Kidney epithelial cell (primary cell): ENCODE results near the gene ECE1. TPM values are rescaled to one million over a fixed set of nuclear protein-coding genes. Genes with fewer than 3 reads are reported as not detected.

Experiments used
- DNase-seq: peaks from one replicate; pipeline ENCODE4 v3.0.0-alpha.2; 2010; ENCODE audit warnings: low read depth
- H3K27me3 ChIP-seq: 2 replicates; pipeline ENCODE4 v1.6.0; 2011; ENCODE audit warnings: low read length; ENCODE audit not compliant: control insufficient read depth, insufficient read depth
- H3K36me3 ChIP-seq: 2 replicates; pipeline ENCODE4 v1.5.1; 2011; ENCODE audit warnings: low read length; ENCODE audit not compliant: control insufficient read depth, insufficient read depth
- H3K4me3 ChIP-seq: 2 replicates; pipeline ENCODE4 v1.5.1; 2011; ENCODE audit warnings: low read depth, mild to moderate bottlenecking, control low read depth, low read length
- CTCF ChIP-seq: IDR thresholded peaks from 2 replicates; pipeline ENCODE4 v1.5.1; 2011; ENCODE audit warnings: mild to moderate bottlenecking, moderate library complexity, low read length, control low read depth, inconsistent platforms; ENCODE audit not compliant: insufficient read depth, poor library complexity, severe bottlenecking
- total RNA-seq: library from RNA; depleted of rRNA; stranded (reverse); fragments of >200 nt; gene quantifications from 2 replicates; pipeline ENCODE4 v1.2.3, GENCODE V29; 2015

The ECE1 gene
- 181 and 185 TPM in 2 replicates for total RNA-seq

- no peak for DNase-seq
- H3K36me3 ChIP-seq: no peaks in the 10 kb centered on the region
- no peaks in the 10 kb centered on the region for H3K27me3 ChIP-seq
- H3K4me3 ChIP-seq: peak within 1 kb of the TSS; percentile 79
- no peak for TF ChIP-seq CTCF
Observed at GRCh38 chr1:21289700-21290545, at the start of gene ECE1. ECE1 (minus strand) TSS chr1:21290463; CDS start chr1:21290414, 49 bp downstream.

GRCh38 chr1:21339356-21340229 lies 49.3 kb upstream of the ECE1 start:
- Histone ChIP-seq H3K27me3 (no peaks in the 10 kb centered on the region), H3K36me3 (no peaks in the 10 kb centered on the region), H3K4me3 (no peak overlapping the region)
- DNase-seq: no peak
- TF ChIP-seq CTCF: no peak

- DNase-seq: no peak
- TF ChIP-seq CTCF: no peak
- Histone ChIP-seq H3K27me3 (no peaks in the 10 kb centered on the region), H3K36me3 (no peaks in the 10 kb centered on the region), H3K4me3 (no peak overlapping the region)
Observed at GRCh38 chr1:21338573-21339355, 48.5 kb upstream of the ECE1 start.

- TF ChIP-seq CTCF: no peak
- no peak for DNase-seq
- no peaks in the 10 kb centered on the region for H3K27me3 ChIP-seq
Observed at GRCh38 chr1:21337928-21338572, 47.8 kb upstream of the ECE1 start.

GRCh38 chr1:21337454-21337927 lies 47.2 kb upstream of the ECE1 start:
- Histone ChIP-seq H3K4me3 (no peak overlapping the region), H3K36me3 (no peaks in the 10 kb centered on the region), H3K27me3 (no peaks in the 10 kb centered on the region)
- no peak for TF ChIP-seq CTCF
- DNase-seq: no peak

More at GRCh38 chr1:21337928-21338572, 47.8 kb upstream of the ECE1 start:
- H3K36me3 ChIP-seq: no peaks in the 10 kb centered on the region
- no peak overlapping the region for H3K4me3 ChIP-seq
